Measurements from ENCODE around the gene SLC15A3.

The SLC15A3 gene

GRCh38 chr11:60985501-60985900 lies 33.5 kb upstream of the SLC15A3 start:
- H4K20me1 ChIP-seq (ENCODE audit: control insufficient read depth, insufficient read depth, low read depth, low read length) = no peaks in the 10 kb centered on the region
- H3K4me1 ChIP-seq (ENCODE audit: control insufficient read depth, low read length) = peaks cover 18% of the 10 kb centered on the region
- no peaks in the 10 kb centered on the region for H3K9me2 ChIP-seq (replicated peaks; ENCODE audit: control insufficient read depth, low read length)
- no peaks in the 10 kb centered on the region for H3F3A ChIP-seq (ENCODE audit: control insufficient read depth, insufficient read depth)
- no peaks in the 10 kb centered on the region for H3K79me2 ChIP-seq (ENCODE audit: control insufficient read depth, low read length)
- no peak overlapping the region for H3K27ac ChIP-seq (ENCODE audit: low read depth, low read length)
- H3K4me3 ChIP-seq (ENCODE audit: low read length) = no peak overlapping the region
- no peak overlapping the region for H3K4me2 ChIP-seq (ENCODE audit: low read length)
- H3K36me3 ChIP-seq (ENCODE audit: control insufficient read depth, low read length) = no peaks in the 10 kb centered on the region
- no peaks in the 10 kb centered on the region for H3K9me3 ChIP-seq (ENCODE audit: control insufficient read depth, insufficient read depth, low read length)
- H3K27me3 ChIP-seq (ENCODE audit: control insufficient read depth, low read length) = no peaks in the 10 kb centered on the region
- no peak for TF ChIP-seq CTCF (IDR thresholded peaks at IDR 0.05; ENCODE audit: low read depth, low read length, poor library complexity, severe bottlenecking)
- TF ChIP-seq EZH2phosphoT487 (IDR thresholded peaks at IDR 0.05; ENCODE audit: borderline replicate concordance, low read length) = no peak

GRCh38 chr11:60984636-60985035 lies 32.7 kb upstream of the SLC15A3 start:
- no peaks in the 10 kb centered on the region for H3K9me2 ChIP-seq (replicated peaks; ENCODE audit: control insufficient read depth, low read length)
- H3K36me3 ChIP-seq (ENCODE audit: control insufficient read depth, low read length) = no peaks in the 10 kb centered on the region
- H3K79me2 ChIP-seq (ENCODE audit: control insufficient read depth, low read length) = no peaks in the 10 kb centered on the region
- no peak overlapping the region for H3K4me3 ChIP-seq (ENCODE audit: low read length)
- no peaks in the 10 kb centered on the region for H3F3A ChIP-seq (ENCODE audit: control insufficient read depth, insufficient read depth)
- no peaks in the 10 kb centered on the region for H3K27me3 ChIP-seq (ENCODE audit: control insufficient read depth, low read length)
- H3K4me2 ChIP-seq (ENCODE audit: low read length) = no peak overlapping the region
- no peaks in the 10 kb centered on the region for H4K20me1 ChIP-seq (ENCODE audit: control insufficient read depth, insufficient read depth, low read depth, low read length)
- peaks cover 16% of the 10 kb centered on the region for H3K4me1 ChIP-seq (ENCODE audit: control insufficient read depth, low read length)
- H3K27ac ChIP-seq (ENCODE audit: low read depth, low read length) = no peak overlapping the region
- TF ChIP-seq EZH2phosphoT487 (IDR thresholded peaks at IDR 0.05; ENCODE audit: borderline replicate concordance, low read length) = no peak
- no peak for TF ChIP-seq CTCF (IDR thresholded peaks at IDR 0.05; ENCODE audit: low read depth, low read length, poor library complexity, severe bottlenecking)
- no peaks in the 10 kb centered on the region for H3K9me3 ChIP-seq (ENCODE audit: control insufficient read depth, insufficient read depth, low read length)

GRCh38 chr11:60984149-60984548 lies 32.2 kb upstream of the SLC15A3 start:
- no peaks in the 10 kb centered on the region for H3K9me3 ChIP-seq (ENCODE audit: control insufficient read depth, insufficient read depth, low read length)
- H3K4me3 ChIP-seq (ENCODE audit: low read length) = no peak overlapping the region
- no peaks in the 10 kb centered on the region for H4K20me1 ChIP-seq (ENCODE audit: control insufficient read depth, insufficient read depth, low read depth, low read length)
- no peak for TF ChIP-seq EZH2phosphoT487 (IDR thresholded peaks at IDR 0.05; ENCODE audit: borderline replicate concordance, low read length)
- H3F3A ChIP-seq (ENCODE audit: control insufficient read depth, insufficient read depth) = no peaks in the 10 kb centered on the region
- H3K36me3 ChIP-seq (ENCODE audit: control insufficient read depth, low read length) = no peaks in the 10 kb centered on the region
- peaks cover 11% of the 10 kb centered on the region for H3K4me1 ChIP-seq (ENCODE audit: control insufficient read depth, low read length)
- no peaks in the 10 kb centered on the region for H3K79me2 ChIP-seq (ENCODE audit: control insufficient read depth, low read length)
- H3K9me2 ChIP-seq (replicated peaks; ENCODE audit: control insufficient read depth, low read length) = no peaks in the 10 kb centered on the region
- no peak overlapping the region for H3K27ac ChIP-seq (ENCODE audit: low read depth, low read length)
- H3K4me2 ChIP-seq (ENCODE audit: low read length) = no peak overlapping the region
- no peaks in the 10 kb centered on the region for H3K27me3 ChIP-seq (ENCODE audit: control insufficient read depth, low read length)

GRCh38 chr11:60982184-60982583 lies 30.2 kb upstream of the SLC15A3 start:
- peaks cover 24% of the 10 kb centered on the region for H3K4me1 ChIP-seq (ENCODE audit: control insufficient read depth, low read length)
- no peaks in the 10 kb centered on the region for H3K36me3 ChIP-seq (ENCODE audit: control insufficient read depth, low read length)
- TF ChIP-seq EZH2phosphoT487 (IDR thresholded peaks at IDR 0.05; ENCODE audit: borderline replicate concordance, low read length) (no peak), CTCF (IDR thresholded peaks at IDR 0.05; ENCODE audit: low read depth, low read length, poor library complexity, severe bottlenecking) (no peak)
- no peaks in the 10 kb centered on the region for H3K9me3 ChIP-seq (ENCODE audit: control insufficient read depth, insufficient read depth, low read length)
- no peak overlapping the region for H3K4me2 ChIP-seq (ENCODE audit: low read length)
- no peaks in the 10 kb centered on the region for H4K20me1 ChIP-seq (ENCODE audit: control insufficient read depth, insufficient read depth, low read depth, low read length)
- H3K4me3 ChIP-seq (ENCODE audit: low read length) = no peak overlapping the region
- H3K27me3 ChIP-seq (ENCODE audit: control insufficient read depth, low read length) = no peaks in the 10 kb centered on the region
- H3K79me2 ChIP-seq (ENCODE audit: control insufficient read depth, low read length) = no peaks in the 10 kb centered on the region
- no peaks in the 10 kb centered on the region for H3F3A ChIP-seq (ENCODE audit: control insufficient read depth, insufficient read depth)
- no peaks in the 10 kb centered on the region for H3K9me2 ChIP-seq (replicated peaks; ENCODE audit: control insufficient read depth, low read length)
- no peak overlapping the region for H3K27ac ChIP-seq (ENCODE audit: low read depth, low read length)

Data from DOHH2 (cell line).